Neutrophil (primary cell): ENCODE results near the gene TRIM44.

Experiments used
- H3K27ac ChIP-seq: fragments of 200-600 bp; sonication (generic); 2 replicates; pipeline ENCODE4 v1.5.1; 2016; ENCODE audit warnings: mild to moderate bottlenecking, moderate library complexity
- H3K27me3 ChIP-seq: fragments of 200-600 bp; sonication (generic); 2 replicates; pipeline ENCODE4 v1.6.0; 2016; ENCODE audit warnings: mild to moderate bottlenecking
- H3K36me3 ChIP-seq: fragments of 200-600 bp; sonication (generic); 2 replicates; pipeline ENCODE4 v1.5.1; 2017
- H3K4me1 ChIP-seq, 2 experiments: fragments of 200-600 bp in 1 of 2; sonication (generic) in 1 of 2; 1 replicate in 1 of 2; 2 replicates in 1 of 2; pipeline versions ENCODE4 v1.5.1 to v1.6.1; 2013 to 2016; ENCODE audit warnings: low read depth in 1 of 2, low read length in 1 of 2, mild to moderate bottlenecking in 1 of 2, moderate library complexity in 1 of 2; ENCODE audit not compliant: control insufficient read depth in 1 of 2, insufficient read depth in 1 of 2
- H3K4me3 ChIP-seq, 2 experiments: fragments of 200-600 bp in 1 of 2; sonication (generic) in 1 of 2; 1 replicate in 1 of 2; 2 replicates in 1 of 2; pipeline ENCODE4 v1.5.1; 2013 to 2016; ENCODE audit warnings: low read depth in 1 of 2, low read length in 1 of 2, mild to moderate bottlenecking in 1 of 2, moderate library complexity in 1 of 2
- H3K9me3 ChIP-seq: fragments of 200-600 bp; sonication (generic); 2 replicates; pipeline ENCODE4 v1.5.1; 2016
- TF ChIP-seq, protein P1 (sequence below): fragments of 200-600 bp; sonication (generic); IDR thresholded peaks from 2 replicates; pipeline ENCODE4 v1.5.1; 2016; ENCODE audit warnings: antibody characterized with exemption

Gene TRIM44

DNA sequence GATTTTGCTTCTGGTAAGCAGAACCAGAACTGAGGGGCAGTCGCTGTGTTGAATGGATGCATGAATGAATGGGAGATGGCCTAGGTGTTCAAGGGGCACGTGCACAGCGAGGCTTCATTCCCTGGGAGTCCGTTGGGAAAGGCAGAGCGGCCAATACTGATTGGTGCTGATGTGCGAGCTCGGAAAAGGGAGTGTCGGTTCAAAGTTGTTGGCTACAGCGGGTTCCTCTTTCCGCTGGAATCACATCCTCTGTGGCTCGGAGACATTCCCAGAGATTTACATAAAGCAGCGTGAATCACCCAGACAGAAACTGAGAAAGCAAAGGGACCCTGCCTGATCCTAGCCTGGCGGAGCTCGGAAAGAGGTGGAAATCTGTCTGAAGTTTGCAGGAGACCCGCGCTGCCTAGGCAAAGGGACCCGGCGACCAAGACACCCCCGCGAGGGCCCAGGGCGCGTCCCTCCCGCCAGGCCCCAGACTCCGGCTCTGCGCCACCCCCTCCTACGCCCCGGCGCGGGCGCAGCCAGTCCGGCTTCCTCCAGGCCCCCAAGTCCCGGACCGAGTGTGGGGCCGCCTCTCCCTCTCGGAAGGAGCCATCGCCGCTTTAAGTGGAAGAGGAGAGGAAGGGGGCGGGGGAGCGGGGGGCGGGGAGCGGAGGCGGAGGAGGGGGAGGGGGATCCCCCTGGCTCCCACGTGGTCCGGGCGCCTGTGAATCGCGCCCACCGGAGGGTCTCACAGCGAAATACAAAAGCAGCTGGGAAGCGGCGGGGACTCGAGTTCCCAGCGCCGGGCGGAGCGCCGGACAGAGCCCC is 44.7 kb upstream of the TRIM44 start, which contains the start of gene FJX1:
Gene FJX1, plus strand, starts transcription at position 774 of the 810 bp plus-strand sequence. CDS start 177 bp downstream, outside the sequence.
- Histone ChIP-seq H3K4me3 (no peak within 1 kb of the TSS), H3K9me3 (no peaks in the 10 kb centered on the region), H3K27me3 (peaks cover 100% of the 10 kb centered on the region), H3K4me1 (peaks cover 0 to 21% of the 10 kb centered on the region in 2 experiments), H3K36me3 (no peaks in the 10 kb centered on the region), H3K27ac (no peak within 1 kb of the TSS)
- TF ChIP-seq, protein P1, sequence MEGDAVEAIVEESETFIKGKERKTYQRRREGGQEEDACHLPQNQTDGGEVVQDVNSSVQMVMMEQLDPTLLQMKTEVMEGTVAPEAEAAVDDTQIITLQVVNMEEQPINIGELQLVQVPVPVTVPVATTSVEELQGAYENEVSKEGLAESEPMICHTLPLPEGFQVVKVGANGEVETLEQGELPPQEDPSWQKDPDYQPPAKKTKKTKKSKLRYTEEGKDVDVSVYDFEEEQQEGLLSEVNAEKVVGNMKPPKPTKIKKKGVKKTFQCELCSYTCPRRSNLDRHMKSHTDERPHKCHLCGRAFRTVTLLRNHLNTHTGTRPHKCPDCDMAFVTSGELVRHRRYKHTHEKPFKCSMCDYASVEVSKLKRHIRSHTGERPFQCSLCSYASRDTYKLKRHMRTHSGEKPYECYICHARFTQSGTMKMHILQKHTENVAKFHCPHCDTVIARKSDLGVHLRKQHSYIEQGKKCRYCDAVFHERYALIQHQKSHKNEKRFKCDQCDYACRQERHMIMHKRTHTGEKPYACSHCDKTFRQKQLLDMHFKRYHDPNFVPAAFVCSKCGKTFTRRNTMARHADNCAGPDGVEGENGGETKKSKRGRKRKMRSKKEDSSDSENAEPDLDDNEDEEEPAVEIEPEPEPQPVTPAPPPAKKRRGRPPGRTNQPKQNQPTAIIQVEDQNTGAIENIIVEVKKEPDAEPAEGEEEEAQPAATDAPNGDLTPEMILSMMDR = no peak

DNA sequence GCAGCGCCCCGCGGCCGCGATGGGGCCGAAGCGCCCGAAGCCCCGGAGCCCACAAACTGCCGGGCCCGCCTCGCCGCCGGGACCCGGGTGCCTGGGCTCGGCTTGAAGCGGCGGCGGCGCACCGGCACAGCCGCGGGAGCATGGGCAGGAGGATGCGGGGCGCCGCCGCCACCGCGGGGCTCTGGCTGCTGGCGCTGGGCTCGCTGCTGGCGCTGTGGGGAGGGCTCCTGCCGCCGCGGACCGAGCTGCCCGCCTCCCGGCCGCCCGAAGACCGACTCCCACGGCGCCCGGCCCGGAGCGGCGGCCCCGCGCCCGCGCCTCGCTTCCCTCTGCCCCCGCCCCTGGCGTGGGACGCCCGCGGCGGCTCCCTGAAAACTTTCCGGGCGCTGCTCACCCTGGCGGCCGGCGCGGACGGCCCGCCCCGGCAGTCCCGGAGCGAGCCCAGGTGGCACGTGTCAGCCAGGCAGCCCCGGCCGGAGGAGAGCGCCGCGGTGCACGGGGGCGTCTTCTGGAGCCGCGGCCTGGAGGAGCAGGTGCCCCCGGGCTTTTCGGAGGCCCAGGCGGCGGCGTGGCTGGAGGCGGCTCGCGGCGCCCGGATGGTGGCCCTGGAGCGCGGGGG is 44.0 kb upstream of the TRIM44 start:
- TF ChIP-seq, protein P1 = no peak
- Histone ChIP-seq H3K9me3 (no peaks in the 10 kb centered on the region), H3K27ac (no peak overlapping the region), H3K27me3 (peaks cover 100% of the 10 kb centered on the region), H3K36me3 (no peaks in the 10 kb centered on the region), H3K4me3 (no peak overlapping the region), H3K4me1 (peaks cover 0 to 21% of the 10 kb centered on the region in 2 experiments)

DNA sequence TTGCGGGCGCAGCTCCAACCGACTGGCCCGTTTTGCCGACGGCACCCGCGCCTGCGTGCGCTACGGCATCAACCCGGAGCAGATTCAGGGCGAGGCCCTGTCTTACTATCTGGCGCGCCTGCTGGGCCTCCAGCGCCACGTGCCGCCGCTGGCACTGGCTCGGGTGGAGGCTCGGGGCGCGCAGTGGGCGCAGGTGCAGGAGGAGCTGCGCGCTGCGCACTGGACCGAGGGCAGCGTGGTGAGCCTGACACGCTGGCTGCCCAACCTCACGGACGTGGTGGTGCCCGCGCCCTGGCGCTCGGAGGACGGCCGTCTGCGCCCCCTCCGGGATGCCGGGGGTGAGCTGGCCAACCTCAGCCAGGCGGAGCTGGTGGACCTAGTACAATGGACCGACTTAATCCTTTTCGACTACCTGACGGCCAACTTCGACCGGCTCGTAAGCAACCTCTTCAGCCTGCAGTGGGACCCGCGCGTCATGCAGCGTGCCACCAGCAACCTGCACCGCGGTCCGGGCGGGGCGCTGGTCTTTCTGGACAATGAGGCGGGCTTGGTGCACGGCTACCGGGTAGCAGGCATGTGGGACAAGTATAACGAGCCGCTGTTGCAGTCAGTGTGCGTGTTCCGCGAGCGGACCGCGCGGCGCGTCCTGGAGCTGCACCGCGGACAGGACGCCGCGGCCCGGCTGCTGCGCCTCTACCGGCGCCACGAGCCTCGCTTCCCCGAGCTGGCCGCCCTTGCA is 43.3 kb upstream of the TRIM44 start:
- Histone ChIP-seq H3K36me3 (no peaks in the 10 kb centered on the region), H3K4me3 (no peak overlapping the region), H3K9me3 (no peaks in the 10 kb centered on the region), H3K4me1 (peaks cover 0 to 21% of the 10 kb centered on the region in 2 experiments), H3K27me3 (peaks cover 100% of the 10 kb centered on the region), H3K27ac (no peak overlapping the region)
- TF ChIP-seq, protein P1 = no peak

DNA sequence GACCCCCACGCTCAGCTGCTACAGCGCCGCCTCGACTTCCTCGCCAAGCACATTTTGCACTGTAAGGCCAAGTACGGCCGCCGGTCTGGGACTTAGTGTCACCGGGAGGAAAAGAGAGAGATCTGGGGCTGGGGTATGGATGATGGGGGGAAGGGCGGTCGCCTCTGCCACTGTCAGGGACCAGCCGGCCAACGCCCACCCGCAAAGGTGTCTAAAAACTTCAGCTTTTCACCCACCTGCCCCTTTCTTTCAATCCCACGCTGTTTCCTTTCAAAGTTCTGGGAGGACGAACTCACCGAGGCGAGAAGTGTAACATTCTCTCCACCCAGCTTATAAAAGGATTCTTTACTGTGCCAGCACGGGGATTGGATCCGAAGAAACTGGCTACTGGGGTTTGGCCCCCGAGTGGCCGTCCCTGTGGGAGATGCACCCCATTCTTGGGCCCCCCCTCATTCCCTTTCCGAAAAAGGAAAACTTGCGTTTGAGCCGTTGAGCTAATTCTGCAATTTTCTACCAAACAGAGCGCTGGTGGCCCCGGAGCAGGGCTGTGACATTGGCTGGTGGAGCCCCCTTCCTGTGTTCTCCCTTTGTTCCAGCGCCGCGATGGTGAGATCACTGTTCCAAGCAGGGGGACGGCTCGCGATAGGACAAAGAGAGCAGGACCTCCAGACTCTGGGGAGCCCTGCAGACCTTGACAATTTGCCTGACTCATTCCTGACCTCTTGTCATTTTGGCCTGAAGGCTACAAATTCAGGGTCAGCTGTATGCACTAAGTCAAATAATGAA is 42.5 kb upstream of the TRIM44 start:
- Histone ChIP-seq H3K4me3 (no peak overlapping the region), H3K4me1 (peaks cover 0 to 21% of the 10 kb centered on the region in 2 experiments), H3K27ac (no peak overlapping the region), H3K36me3 (no peaks in the 10 kb centered on the region), H3K27me3 (peaks cover 100% of the 10 kb centered on the region), H3K9me3 (no peaks in the 10 kb centered on the region)
- TF ChIP-seq, protein P1 = no peak

DNA sequence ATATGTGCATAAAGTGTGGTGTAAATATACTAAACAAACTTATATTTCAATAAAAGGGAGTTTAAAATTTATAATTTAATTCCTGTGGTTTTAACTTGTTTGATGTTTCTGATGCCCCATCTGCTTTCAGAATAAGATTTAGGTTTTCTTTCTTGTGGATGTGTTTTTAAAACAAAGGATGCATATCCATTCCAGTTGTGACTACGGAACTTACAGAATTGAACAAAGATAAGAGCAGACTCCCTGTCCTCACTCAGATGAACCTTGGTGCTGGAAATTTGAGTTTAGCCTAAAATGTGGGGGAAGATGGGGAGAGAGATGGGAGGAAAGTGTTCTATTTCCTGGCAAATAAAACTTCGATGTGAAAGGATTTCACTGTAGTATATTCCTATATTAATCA is 41.8 kb upstream of the TRIM44 start:
- H3K4me1 ChIP-seq = peaks cover 0 to 21% of the 10 kb centered on the region in 2 experiments
- H3K27ac ChIP-seq = no peak overlapping the region
- no peaks in the 10 kb centered on the region for H3K9me3 ChIP-seq
- no peaks in the 10 kb centered on the region for H3K36me3 ChIP-seq
- H3K27me3 ChIP-seq = peaks cover 99% of the 10 kb centered on the region
- TF ChIP-seq, protein P1 = no peak
- H3K4me3 ChIP-seq = no peak overlapping the region
